GM21786 (cell line): ENCODE data around the gene BORCS8.
"Not testable (repeated sequence)": the region's sequence is repeated elsewhere in the genome, so short reads cannot be mapped to it uniquely, and the experiment has no call there.

Experiments
- ATAC-seq: cut with Tn5 transposase; IDR thresholded peaks from one replicate; pipeline ENCODE4 v1.9.1; 2021; ENCODE audit not compliant: unreplicated experiment

BORCS8 gene

DNA sequence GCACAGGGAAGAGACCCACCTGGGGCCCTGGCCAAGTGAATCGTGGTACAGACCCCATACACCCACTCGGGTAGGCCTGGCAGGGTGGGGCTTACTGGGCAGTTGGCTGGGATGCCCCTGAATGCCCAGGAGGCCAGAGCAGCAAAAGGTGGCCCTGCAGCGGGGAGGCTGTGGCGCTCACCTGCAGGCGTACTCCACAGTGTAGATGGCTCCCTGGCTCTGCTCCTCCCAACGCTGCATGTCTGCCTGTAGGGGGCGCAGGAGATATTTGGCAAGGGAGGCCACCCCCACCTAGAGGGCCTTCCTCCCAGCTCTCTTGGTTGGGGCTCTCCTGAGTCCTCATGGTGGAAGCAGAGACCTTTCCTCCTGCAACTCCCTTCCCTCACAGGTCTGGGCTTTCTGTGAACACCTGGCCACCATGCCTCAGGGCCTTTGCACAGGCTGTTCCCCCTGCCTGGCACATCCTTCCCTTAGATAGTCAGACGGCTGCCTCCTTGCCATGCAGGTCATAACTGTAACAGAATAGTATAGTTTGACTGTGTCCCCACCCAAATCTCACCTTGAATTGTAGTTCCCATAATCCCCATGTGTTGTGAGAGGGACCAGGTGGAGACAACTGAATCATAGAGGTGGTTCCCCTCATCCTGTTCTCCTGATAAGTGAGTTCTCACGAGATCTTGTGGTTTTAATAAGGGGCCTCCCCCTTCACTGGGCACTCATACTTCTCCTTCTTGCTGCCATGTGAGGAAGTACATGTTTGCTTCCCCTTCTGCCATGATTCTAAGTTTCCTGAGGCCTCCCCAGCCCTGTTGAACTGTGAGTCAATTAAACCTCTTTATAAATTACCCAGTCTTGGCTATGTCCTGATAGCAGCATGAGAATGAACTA, 5.9 kb downstream of the BORCS8 start:
- no peak for ATAC-seq

DNA sequence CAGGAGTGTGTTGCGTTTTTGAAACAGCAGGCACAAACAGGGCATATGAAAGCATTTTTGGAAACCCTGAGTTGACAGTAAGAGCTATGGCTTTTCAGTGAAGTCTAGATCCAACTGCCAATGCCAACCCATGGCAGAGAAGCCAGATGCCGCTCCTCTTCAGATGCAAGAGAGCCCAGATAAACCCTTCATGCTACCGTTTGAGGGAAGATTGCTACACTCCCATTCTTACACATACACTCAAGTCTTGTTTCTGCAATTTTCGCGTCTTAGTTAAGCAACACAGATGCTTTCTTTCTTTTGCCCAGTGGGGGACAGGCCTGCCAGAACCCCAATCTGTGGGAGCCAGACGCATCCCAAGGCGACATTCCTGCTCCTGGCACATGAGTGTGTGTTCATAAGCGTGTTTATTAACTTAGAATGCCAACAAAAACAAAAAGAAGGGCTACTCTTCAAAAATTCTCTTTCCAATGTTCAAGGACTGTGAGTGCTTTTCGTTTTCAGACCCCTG, 10.4 kb downstream of the BORCS8 start:
- no peak for ATAC-seq

DNA sequence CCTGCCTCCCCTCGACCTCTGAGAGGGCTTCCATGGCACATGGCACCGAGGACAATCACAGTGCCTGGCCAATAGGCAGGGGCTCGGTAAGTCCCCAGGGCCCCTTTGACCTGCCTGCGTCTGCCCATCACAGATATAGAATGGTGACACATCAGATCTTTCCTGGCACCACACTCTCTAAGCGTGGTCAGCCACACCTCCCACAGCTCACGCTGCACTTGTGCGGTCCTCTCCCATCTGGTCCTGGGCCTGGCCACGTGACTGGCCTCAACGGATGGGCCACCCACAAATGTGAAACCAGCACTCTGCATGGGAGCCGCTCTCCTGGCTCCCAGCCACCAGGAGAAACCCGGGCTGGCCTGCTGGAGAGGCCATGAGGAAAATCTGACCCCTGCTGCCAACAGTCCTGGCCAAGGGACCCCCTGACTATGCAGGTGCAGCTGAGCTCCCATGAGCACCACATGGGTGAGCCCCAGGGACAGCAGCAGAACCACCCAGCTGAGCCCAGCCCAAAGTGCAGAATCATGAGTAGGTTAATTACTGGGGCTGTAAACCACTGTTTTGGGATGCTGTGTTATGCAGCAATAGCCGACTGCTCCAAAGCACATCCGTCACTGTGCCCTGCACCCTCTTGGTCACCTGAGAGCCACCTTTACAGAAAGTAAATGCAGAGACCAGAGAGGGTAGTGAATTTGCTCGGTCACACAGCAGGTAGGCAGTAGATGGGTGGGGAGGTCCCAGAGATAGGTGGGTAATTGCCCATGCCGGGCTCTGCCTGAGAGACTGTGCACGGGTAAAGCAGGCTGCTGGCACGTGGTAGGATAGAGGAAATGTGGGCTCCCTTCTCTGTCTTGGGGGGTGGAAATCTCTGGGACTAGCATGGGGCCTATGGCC, 12.2 kb downstream of the BORCS8 start:
- ATAC-seq: no peak

DNA sequence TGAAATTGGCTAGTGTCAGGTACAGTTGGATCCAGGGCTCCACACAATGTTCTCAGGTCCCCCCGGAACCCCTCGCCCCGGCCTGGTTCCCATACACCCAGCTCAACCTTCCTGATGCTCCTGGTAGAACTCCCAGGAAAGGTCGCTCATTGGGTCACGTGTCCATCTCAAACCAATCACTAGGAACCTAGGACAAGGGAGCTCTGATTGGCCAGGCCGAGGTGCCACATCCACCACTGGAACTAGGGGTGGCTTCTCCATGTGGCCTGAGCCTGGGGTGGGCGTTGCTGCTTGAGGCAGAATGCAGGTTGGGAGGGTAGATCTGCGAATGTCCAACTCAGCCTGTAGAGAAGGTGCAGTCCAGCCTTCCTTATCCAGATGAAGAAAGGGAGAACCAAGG, 15.0 kb downstream of the BORCS8 start:
- no peak for ATAC-seq

DNA sequence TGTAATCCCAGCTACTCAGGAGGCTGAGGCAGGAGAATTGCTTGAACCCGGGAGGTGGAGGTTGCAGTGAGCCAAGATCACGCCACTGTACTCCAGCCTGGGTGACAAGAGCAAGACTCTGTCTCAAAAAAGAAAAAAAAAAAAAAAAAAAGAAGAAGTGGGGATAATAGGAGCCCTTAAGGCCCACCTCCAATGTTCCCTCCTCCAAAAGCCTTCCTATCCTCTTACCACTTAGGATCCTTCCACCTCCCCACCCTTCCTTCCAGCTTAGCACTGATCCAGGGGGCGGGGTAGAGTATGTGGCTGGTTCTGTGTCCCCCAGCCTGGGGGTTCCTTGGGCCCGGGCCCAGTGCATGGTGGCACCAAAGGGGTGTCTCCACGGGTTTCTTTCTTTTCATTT, 18.7 kb downstream of the BORCS8 start:
- not testable (repeated sequence) for ATAC-seq

DNA sequence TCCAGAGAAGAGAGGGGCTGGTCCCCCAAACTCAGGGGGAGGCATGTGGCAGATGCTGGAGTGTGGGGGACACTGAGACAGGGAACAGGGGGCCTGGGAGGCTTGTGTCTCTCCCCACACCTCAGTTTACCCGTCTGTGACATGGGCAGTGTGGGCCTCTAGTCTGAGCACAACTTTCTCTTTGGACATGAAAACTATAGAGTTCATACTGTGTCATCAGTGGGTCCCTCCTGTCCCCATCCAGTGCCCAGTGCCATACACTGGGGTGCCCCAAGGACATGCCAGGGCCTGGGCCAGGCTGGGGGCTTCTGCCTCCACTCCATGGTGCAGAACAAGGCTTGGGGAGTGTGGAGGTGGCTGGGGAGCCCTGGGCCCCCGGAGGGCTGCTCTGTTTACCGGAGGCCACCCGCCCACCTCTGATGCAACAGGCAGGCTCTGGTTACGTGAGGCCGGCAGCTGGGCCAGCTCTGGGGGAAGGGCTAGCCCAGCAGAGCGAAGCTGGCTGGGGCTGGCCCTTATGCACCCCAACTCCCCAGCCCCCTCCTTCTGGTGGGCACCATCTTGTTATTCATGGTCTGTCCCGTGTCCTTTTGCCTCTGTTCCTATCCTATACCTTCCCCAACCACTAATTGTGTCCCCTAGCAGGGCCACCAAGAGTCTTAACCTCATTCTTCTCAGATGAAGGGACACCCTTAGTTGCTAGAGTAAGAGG, 20.0 kb downstream of the BORCS8 start:
- ATAC-seq: no peak

DNA sequence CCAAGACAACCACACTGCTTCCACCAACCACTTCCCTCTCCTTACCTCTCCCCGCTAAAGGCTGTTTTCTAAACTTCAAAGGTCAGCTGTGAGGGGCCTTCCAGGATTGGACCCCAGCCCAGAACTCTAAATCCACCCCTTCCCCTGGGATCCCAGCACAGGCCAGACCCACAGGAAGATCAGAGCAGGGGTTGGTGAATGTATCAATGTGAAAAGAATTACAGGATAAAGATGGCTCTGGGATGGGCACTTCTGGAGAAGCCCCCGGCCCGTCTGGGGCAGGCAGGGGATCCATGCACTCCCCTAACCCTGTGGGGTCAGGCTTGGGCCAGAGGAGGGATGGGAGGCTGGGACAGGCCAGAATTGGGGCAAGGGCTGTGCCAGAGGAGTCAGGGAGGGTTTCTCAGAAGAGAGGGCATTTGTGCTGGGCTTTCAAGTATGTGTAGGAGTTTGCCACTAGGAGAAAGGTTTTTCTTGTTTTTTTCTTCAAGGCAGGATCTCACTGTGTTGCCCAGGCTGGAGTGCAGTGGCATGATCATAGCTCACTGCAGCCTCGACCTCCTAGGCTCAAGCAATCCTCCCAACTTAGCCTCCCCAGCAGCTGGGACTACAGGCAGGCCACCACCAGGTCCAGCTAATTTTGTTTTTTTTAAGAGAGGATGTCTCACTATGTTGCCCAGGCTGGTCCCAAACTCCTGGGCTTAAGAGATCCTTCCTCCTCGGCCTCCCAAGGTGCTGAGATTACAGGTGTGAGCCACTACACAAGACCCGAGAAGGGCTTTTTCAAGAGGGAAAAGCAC, 20.9 kb downstream of the BORCS8 start:
- no peak for ATAC-seq

DNA sequence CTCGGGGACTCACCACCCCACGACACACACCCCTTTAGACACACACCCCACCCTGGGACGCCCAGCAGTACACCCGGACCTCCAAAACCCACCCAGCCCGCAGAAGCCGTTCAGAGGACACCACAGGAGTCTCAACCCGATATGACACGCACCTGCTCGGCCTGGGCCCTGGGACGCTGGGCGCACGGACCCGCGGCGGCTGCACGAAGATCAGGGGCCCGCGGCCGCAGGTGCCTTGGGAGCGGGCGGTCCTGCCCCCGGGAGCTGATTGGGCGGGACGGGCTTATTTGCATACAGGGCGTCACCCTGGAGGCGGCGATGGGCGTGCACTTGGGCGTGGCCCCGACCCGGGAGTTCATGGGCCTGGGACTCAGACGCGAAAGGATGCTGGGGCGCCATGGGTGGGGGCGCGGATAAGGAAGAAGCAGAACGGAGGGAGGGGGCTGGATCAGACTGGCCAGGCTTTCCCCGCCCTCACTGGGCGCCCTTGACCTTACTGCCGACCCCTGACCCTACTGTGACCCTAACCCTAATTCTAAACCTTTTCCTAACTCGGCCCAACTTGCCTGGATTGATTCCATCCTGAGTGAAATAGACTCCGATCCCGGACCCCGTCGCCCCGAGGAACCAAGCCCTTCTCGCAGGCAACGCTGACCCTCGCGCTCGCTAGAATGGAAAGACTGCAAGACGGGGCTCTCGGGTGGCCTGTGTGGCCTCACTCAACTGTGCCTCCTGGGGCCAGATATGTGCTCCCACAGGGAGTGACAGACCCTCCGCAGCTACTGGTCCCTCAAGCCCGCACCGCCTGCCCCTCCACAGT, 21.7 kb downstream of the BORCS8 start, which contains the start of gene MEF2B:
Gene MEF2B (minus strand): TSS at position 211 of the 820 bp plus-strand sequence. CDS start 19,528 bp downstream, outside the sequence.
- ATAC-seq: peak; percentile 75

DNA sequence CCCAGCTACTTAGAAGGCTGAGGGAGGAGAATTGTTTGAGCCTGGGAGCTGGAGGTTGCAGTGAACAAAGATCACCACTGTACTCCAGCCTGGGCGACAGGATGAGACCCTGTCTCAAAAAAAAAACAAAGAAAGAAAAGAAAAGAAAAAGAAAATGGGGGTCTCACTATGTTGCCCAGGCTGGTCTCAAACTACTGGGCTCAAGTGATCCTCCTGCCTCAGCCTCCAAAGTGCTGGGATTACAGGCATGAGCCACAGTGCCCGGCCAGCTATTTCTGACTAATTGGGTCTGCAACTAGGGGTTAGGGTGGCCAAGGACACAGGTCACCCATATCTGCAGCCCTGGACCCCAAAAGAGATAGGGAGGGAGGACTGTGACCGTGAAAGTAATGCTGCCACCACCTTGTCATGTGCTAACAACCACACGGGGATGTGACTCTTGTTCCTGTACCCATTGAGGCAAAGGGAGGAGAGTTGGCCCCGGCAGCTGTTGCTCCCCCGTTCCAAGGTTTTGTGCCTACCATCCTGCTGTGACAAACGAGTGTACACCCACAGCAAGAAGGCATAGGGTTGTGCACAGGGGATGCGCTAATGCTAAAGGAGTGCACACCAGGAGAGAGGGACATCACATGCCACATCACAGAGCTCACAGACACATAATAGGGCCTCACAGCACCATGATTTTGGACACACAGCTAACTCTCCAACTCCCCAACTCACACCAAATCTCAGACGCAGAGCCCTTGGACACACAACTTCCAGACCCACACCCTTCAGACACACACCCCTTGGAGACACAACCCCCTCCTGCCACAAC, 22.5 kb downstream of the BORCS8 start:
- ATAC-seq: no peak

DNA sequence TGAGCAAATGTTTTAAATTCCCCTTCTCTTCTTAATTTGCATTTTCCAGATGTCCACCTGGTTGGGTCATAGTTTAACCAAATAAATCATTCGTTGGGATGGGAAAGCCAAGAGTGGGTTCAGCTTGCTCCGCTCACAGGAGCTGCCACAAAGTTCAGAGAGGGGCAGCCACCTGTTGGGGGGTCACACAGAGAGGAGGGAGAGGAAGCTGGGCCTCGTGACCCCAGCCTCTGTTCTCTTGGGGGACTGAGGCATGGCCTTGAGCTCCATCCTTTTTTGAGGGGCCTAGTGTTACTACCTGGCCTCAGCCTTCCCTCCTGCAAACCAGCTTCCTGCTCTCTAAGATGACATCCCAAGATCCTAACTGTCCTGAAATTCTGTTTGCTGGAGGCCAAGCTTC, 24.3 kb downstream of the BORCS8 start:
- no peak for ATAC-seq

DNA sequence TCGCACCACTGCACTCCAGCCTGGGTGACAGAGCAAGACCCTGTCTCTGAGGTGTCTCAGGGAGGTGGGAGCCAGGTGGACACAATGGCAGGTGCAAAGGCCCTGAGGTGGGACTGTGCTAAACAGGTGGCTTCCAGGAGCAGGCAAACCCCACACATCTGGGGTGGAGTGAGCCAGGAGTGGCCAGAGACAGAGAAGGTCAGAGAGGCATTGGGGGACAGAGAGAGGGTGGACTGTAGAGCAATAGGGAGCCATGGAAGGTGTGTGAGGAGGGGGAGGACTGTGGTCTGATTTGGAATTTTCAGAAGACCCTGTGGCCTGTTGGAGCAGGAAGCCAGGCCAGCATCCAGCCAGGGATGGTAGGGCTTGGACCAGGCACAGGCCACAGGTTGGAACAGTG, 26.6 kb downstream of the BORCS8 start:
- ATAC-seq: no peak

DNA sequence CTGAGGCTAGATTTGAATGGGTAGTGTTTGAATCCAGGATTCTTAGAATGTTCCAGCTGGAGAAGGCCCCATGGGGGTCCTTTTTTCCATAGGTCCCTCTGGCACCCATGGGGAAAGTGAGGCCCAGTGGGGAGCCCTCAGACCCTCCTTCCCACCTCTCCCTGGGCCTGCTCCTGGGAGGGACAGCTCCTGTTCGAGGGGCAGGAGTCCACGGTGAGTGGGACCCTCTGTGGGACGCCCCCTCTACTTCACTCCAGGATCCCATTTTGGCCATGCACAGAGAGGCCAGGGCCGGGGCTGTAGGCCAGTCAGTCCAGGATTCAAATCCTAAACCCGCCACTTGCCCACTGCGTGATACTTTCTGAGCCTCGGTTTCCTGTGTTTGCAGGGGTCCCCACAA, 29.5 kb downstream of the BORCS8 start:
- no peak for ATAC-seq

DNA sequence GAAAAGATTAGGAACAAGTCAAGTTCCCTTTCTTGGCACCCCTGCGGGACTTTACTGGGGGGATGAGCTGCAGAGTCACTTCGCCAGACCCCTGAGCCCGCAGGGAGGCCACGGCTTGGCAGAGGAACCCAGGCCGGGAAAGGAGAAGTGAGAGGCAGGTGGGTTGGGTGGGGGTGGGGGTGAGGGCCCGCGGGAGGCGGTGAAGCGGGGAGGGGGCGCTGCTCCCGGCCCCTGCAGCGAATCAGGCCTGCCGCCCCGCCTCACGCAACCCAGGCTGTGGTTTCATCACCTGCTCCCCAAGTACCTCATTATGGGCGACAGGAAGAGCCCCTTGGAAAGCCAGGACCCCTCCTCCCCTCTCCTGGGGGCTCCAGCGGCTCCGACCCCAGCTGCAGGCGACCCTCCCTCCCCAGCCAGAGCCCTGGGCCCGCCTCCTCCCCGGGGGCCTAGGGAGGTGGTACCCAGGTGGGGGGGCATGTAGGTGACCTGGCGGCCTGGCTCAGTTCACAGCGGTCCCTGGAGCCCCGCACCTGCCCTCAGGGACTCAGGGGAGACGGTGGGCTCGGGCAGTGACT, 31.4 kb downstream of the BORCS8 start:
- ATAC-seq: no peak

DNA sequence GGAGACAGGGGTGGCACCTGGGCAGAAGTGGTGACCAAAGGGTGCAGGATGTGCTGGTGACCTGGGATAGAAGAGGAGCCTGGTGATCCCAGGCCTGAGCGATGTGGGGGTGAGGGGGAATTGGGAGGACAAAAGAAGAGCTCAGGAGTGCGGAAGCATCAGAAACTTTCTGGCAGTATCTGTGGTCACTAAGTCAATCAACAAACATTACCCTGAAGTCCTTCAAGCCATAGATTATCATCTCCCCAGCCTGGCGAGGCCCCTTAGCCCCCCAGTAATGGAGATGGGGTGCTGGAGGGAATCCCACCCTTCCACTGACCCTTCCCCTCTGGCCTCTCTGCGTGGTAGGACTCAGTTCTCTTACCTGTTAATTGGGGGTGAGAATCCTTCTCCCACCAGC, 32.4 kb downstream of the BORCS8 start:
- ATAC-seq: no peak

DNA sequence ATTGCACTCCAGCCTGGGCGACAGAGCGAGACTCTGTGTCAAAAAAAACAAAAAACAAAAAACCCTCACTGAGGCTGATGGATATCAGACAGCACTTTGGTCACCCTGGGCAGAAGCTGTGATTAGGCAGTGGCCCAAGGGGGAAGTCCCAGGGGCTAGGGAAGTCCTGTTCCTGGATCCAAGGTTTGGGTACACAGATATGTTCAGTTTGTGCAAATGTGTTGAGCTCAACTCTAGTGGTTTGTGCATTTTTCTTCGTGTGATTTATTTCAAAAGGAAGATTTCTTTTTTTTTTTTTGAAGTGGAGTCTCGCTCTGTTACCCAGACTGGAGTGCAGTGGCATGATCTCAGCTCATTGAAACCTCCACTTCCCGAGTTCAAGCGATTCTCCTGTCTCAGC, 34.1 kb downstream of the BORCS8 start:
- ATAC-seq: no peak

DNA sequence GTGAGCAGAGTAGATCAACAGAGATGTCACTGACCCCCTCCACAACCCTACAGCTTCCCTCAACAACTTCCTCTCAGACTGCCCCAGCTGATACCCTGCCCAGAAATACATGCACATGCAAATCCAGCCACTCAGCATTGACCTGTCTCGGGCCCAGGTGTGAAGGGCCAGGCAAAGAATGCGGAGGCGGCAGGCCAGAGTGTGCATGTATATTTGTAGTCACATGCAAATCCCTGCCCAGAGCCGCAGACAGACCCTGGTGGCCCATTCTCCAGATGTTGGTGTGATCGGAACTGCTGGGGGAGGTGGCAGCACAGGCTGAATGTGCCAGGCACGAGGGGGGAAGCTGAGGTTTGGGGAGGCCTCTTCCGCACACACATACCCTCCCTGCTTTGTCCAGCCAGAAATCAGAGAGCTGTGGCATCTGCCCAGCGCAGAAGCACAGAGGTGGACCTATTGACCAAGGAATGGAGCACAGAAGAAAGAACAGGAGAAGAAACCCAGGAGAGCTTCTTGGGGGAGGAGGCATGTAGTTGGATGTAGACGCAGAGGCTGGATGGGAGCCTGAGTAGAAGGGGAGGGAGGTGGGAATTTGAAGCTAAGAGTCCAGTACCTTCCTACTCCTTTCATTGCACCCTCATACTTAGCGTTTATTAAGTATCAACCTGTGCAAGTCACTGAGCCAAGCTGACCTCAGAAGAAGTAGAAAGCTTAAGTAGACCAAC, 36.3 kb downstream of the BORCS8 start:
- no peak for ATAC-seq

DNA sequence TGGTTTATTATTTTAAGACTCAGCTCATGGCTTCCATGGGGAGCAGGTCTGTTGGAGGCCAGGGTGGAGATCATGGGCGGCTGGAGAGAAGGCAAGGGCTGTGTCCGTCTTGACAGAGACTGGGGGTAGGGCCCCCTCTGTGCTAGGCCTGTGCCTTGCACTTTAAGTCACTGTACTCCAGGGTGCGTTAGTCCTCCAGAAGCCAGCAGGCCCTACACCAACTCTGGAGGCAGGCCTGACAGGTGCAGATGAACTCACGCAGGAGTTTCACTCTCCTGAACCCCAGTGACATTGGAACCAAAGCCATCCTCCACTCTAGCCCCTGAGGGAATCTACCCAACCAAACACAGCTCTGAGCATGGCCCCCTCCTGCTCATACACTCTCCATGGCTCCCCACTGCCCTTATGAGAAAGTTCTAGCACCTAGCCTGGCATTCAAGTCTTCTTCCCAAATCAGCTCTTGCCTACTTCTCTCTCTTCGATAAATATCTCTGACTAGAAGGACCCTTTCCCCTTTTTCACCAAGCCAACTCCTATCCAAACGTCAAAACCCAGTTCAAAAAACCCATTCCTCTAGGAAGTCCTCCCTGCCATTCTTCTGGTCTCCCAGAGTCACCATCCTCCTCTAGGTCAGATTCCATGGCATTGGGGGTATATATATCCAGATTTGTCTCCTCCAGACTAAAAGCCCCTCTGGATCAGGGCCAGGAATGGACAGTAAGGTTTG, 37.0 kb downstream of the BORCS8 start:
- no peak for ATAC-seq
